Muscle layer of duodenum (tissue), 2 donors: ENCODE results near the gene EVI5.

ENCODE experiments used
- H3K27ac ChIP-seq: one replicate; pipeline ENCODE4 v1.7.0; 2013; ENCODE audit warnings: mild to moderate bottlenecking, low read length
- H3K27me3 ChIP-seq: one replicate; pipeline ENCODE4 v1.7.0; 2013; ENCODE audit warnings: low read depth, mild to moderate bottlenecking, control low read depth, low read length
- H3K36me3 ChIP-seq, 2 donors: one replicate each; pipeline ENCODE4 v1.7.0; 2013; ENCODE audit warnings: low read length in 2 of 2, control low read depth in 1 of 2, mild to moderate bottlenecking in 1 of 2; ENCODE audit not compliant: insufficient read depth in 2 of 2, control insufficient read depth in 1 of 2
- H3K4me1 ChIP-seq, 2 donors: one replicate each; pipeline ENCODE4 v1.7.0; 2013; ENCODE audit warnings: low read length in 2 of 2, mild to moderate bottlenecking in 2 of 2, control low read depth in 1 of 2, moderate library complexity in 1 of 2; ENCODE audit not compliant: insufficient read depth in 2 of 2, control insufficient read depth in 1 of 2
- H3K4me3 ChIP-seq, 2 donors: one replicate each; pipeline ENCODE4 v1.7.0; 2013; ENCODE audit warnings: low read length in 2 of 2, low read depth in 1 of 2, mild to moderate bottlenecking in 1 of 2
- H3K9me3 ChIP-seq, 2 donors: one replicate each; pipeline ENCODE4 v1.7.0; 2013; ENCODE audit warnings: low read length in 2 of 2, control low read depth in 1 of 2, mild to moderate bottlenecking in 1 of 2; ENCODE audit not compliant: control insufficient read depth in 1 of 2
- donor health status: healthy.

Gene EVI5

GRCh38 chr1:92504291-92505014 is 280.5 kb downstream of the EVI5 start:
- no peak overlapping the region for H3K4me3 ChIP-seq
- H3K27ac ChIP-seq: no peak overlapping the region
- no peaks in the 10 kb centered on the region for H3K4me1 ChIP-seq
- H3K9me3 ChIP-seq: no peaks in the 10 kb centered on the region
- H3K27me3 ChIP-seq: no peaks in the 10 kb centered on the region
- H3K36me3 ChIP-seq: no peaks in the 10 kb centered on the region

- no peaks in the 10 kb centered on the region for H3K27me3 ChIP-seq
- H3K27ac ChIP-seq: no peak overlapping the region
- H3K9me3 ChIP-seq: no peaks in the 10 kb centered on the region
- H3K4me3 ChIP-seq: no peak overlapping the region
- H3K36me3 ChIP-seq: no peaks in the 10 kb centered on the region
- H3K4me1 ChIP-seq: no peaks in the 10 kb centered on the region
Measured at GRCh38 chr1:92503926-92504285, 281.0 kb downstream of the EVI5 start.

GRCh38 chr1:92503043-92503925 is 281.6 kb downstream of the EVI5 start:
- H3K4me1 ChIP-seq: no peaks in the 10 kb centered on the region
- no peaks in the 10 kb centered on the region for H3K27me3 ChIP-seq

GRCh38 chr1:92502247-92502646 is 282.7 kb downstream of the EVI5 start:
- no peaks in the 10 kb centered on the region for H3K4me1 ChIP-seq
- H3K27me3 ChIP-seq: no peaks in the 10 kb centered on the region
- no peak overlapping the region for H3K4me3 ChIP-seq
- no peaks in the 10 kb centered on the region for H3K36me3 ChIP-seq
- H3K9me3 ChIP-seq: no peaks in the 10 kb centered on the region
- H3K27ac ChIP-seq: no peak overlapping the region

More at GRCh38 chr1:92503043-92503925, 281.6 kb downstream of the EVI5 start:
- H3K27ac ChIP-seq: no peak overlapping the region
- H3K36me3 ChIP-seq: no peaks in the 10 kb centered on the region
- no peak overlapping the region for H3K4me3 ChIP-seq
- H3K9me3 ChIP-seq: no peaks in the 10 kb centered on the region

- H3K4me1 ChIP-seq: no peaks in the 10 kb centered on the region
- no peaks in the 10 kb centered on the region for H3K36me3 ChIP-seq
- no peak overlapping the region for H3K4me3 ChIP-seq
- no peaks in the 10 kb centered on the region for H3K27me3 ChIP-seq
- no peak overlapping the region for H3K27ac ChIP-seq
- H3K9me3 ChIP-seq: no peaks in the 10 kb centered on the region
Measured at GRCh38 chr1:92500552-92500951, 284.4 kb downstream of the EVI5 start.

- H3K4me1 ChIP-seq: no peaks in the 10 kb centered on the region
- H3K4me3 ChIP-seq: no peak overlapping the region
- H3K9me3 ChIP-seq: no peaks in the 10 kb centered on the region
- no peaks in the 10 kb centered on the region for H3K27me3 ChIP-seq
- H3K27ac ChIP-seq: no peak overlapping the region
- H3K36me3 ChIP-seq: no peaks in the 10 kb centered on the region
Measured at GRCh38 chr1:92495392-92496063, 289.4 kb downstream of the EVI5 start.

GRCh38 chr1:92494485-92495141 is 290.3 kb downstream of the EVI5 start:
- no peak overlapping the region for H3K27ac ChIP-seq
- no peaks in the 10 kb centered on the region for H3K36me3 ChIP-seq
- no peaks in the 10 kb centered on the region for H3K27me3 ChIP-seq
- no peaks in the 10 kb centered on the region for H3K9me3 ChIP-seq
- no peak overlapping the region for H3K4me3 ChIP-seq
- H3K4me1 ChIP-seq: no peaks in the 10 kb centered on the region

GRCh38 chr1:92493139-92493538 is 291.8 kb downstream of the EVI5 start:
- Histone ChIP-seq H3K27ac (no peak overlapping the region), H3K36me3 (no peaks in the 10 kb centered on the region), H3K9me3 (no peaks in the 10 kb centered on the region), H3K4me3 (no peak overlapping the region), H3K27me3 (no peaks in the 10 kb centered on the region), H3K4me1 (no peaks in the 10 kb centered on the region)

GRCh38 chr1:92488832-92489231 is 296.1 kb downstream of the EVI5 start:
- Histone ChIP-seq H3K4me3 (no peak overlapping the region), H3K27me3 (peaks cover 15% of the 10 kb centered on the region)

GRCh38 chr1:92488416-92488815 is 296.5 kb downstream of the EVI5 start:
- Histone ChIP-seq H3K36me3 (no peaks in the 10 kb centered on the region), H3K4me1 (peaks cover 6 to 32% of the 10 kb centered on the region in 2 donors), H3K27ac (no peak overlapping the region), H3K4me3 (no peak overlapping the region), H3K9me3 (no peaks in the 10 kb centered on the region), H3K27me3 (peaks cover 19% of the 10 kb centered on the region)

More at GRCh38 chr1:92488832-92489231, 296.1 kb downstream of the EVI5 start:
- Histone ChIP-seq H3K9me3 (no peaks in the 10 kb centered on the region), H3K36me3 (no peaks in the 10 kb centered on the region), H3K4me1 (peaks cover 6 to 28% of the 10 kb centered on the region in 2 donors), H3K27ac (no peak overlapping the region)
